ENCODE results near the gene ADAMTS9. TPM values are rescaled to one million over a fixed set of nuclear protein-coding genes. Genes with fewer than 3 reads are reported as not detected.
A peak's percentile ranks its signal among the peaks of the same experiment; 100 is the strongest.

ADAMTS9 gene
- total and polyA plus RNA-seq, 4 donors: 21.8 to 74.5 (median 45.7) TPM

DNA sequence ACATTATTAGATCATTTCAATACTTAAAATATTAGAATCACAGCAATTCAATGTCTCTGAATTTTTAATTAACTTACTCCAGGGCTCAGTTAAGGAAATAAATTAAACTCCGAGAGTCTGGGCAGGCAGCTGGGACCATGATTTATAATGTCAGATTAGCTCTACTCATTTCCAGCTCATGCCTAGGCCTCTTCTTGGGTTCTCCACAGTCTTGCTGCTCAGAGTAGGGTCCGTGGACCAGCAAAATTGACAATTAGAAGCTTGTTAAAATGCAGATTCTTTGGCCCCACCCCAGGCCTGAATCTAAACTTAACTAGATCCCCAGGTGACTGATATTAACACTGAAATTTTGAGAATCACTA lies 28.2 kb downstream of the ADAMTS9 start:
- no peak for DNase-seq (ENCODE audit: low read depth in 4 of 6, low spot score in 6 of 6)
- no peaks in the 10 kb centered on the region for H3K4me1 ChIP-seq (ENCODE audit: control insufficient read depth, insufficient read depth, low read length)
- no peak overlapping the region for H3K27ac ChIP-seq (ENCODE audit: low read depth, low read length)
- WGBS (ENCODE audit: insufficient coverage): 54% methylated on average over 2 of the region's 2 CpGs
- no peak overlapping the region for H3K4me3 ChIP-seq (ENCODE audit: low read depth, low read length)
- no peaks in the 10 kb centered on the region for H3K36me3 ChIP-seq (ENCODE audit: control insufficient read depth, insufficient read depth, low read length)
- no peaks in the 10 kb centered on the region for H3K27me3 ChIP-seq (ENCODE audit: control insufficient read depth, insufficient read depth, low read length)
- H3K9me3 ChIP-seq (ENCODE audit: control insufficient read depth, insufficient read depth, low read length): peaks cover 4% of the 10 kb centered on the region

DNA sequence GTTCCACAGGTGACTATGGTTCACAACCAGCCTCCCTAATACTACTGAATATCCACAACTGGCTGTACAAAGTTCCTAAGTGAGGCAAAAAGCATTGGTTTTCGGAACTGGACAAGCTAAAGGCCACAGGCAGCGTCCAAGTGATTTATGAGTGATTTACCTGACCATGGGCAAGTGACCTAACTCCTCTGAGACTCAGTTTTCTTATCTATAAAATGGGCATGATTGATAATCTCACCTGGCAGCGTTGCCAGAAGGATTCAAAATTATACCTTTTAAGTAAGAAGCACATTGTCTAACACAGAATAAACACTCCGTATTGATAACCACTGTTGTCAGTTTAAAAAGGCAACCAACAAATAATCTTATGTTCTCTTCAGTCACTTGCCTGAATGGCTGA lies 29.8 kb downstream of the ADAMTS9 start:
- Histone ChIP-seq H3K9me3 (ENCODE audit: control insufficient read depth, insufficient read depth, low read length) (peaks cover 4% of the 10 kb centered on the region), H3K36me3 (ENCODE audit: control insufficient read depth, insufficient read depth, low read length) (no peaks in the 10 kb centered on the region), H3K4me3 (ENCODE audit: low read depth, low read length) (no peak overlapping the region), H3K4me1 (ENCODE audit: control insufficient read depth, insufficient read depth, low read length) (no peaks in the 10 kb centered on the region), H3K27me3 (ENCODE audit: control insufficient read depth, insufficient read depth, low read length) (no peaks in the 10 kb centered on the region), H3K27ac (ENCODE audit: low read depth, low read length) (no peak overlapping the region)
- no peak for DNase-seq (ENCODE audit: low read depth in 4 of 6, low spot score in 6 of 6)
- 57% methylated on average over 1 of the region's 4 CpGs for WGBS (ENCODE audit: insufficient coverage)

DNA sequence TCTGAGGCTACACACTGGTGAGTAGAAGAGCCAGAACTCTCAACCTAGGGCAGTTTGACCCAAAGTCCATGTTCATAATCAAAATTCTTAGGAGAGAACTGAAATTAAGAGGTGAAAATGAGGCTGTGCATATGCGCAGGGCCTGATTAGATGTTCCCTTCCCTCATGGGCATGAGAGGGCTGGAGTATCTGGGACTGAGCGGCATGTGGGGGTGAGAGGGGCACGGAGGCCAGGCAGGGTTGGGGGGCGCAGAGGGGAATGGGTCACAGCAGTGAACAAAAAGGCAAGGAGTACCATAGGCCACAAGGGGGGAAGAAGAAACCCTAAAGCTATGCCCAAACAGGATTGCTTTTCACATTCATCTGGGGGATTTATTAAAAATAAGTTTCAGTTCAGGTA lies 31.3 kb downstream of the ADAMTS9 start:
- Histone ChIP-seq H3K27me3 (ENCODE audit: control insufficient read depth, insufficient read depth, low read length) (no peaks in the 10 kb centered on the region), H3K36me3 (ENCODE audit: control insufficient read depth, insufficient read depth, low read length) (no peaks in the 10 kb centered on the region), H3K4me3 (ENCODE audit: low read depth, low read length) (no peak overlapping the region), H3K4me1 (ENCODE audit: control insufficient read depth, insufficient read depth, low read length) (no peaks in the 10 kb centered on the region), H3K9me3 (ENCODE audit: control insufficient read depth, insufficient read depth, low read length) (no peaks in the 10 kb centered on the region), H3K27ac (ENCODE audit: low read depth, low read length) (no peak overlapping the region)
- WGBS (ENCODE audit: insufficient coverage): 100% methylated on average over 1 of the region's 4 CpGs
- no peak for DNase-seq (ENCODE audit: low read depth in 4 of 6, low spot score in 6 of 6)

DNA sequence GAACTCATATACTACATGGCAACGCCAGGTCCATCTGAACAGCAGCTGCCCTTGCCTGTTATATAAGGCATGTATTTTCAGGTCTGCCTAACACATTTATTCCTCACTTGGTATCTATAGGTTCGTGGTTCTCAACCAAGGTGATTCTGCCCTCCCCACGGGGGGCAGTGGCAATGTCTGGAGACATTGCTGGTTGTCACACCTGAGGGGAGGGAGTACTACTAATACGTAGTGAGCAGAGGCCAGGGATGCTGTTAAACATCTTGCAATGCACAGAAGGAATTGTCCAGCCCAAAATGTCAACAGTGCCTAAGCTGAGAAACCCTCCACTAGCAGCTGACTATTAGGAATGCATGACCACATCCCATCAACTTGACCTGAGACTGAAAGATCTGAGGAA lies 32.6 kb downstream of the ADAMTS9 start:
- Histone ChIP-seq H3K4me1 (ENCODE audit: control insufficient read depth, insufficient read depth, low read length) (no peaks in the 10 kb centered on the region), H3K4me3 (ENCODE audit: low read depth, low read length) (no peak overlapping the region), H3K36me3 (ENCODE audit: control insufficient read depth, insufficient read depth, low read length) (peaks cover 3% of the 10 kb centered on the region), H3K9me3 (ENCODE audit: control insufficient read depth, insufficient read depth, low read length) (no peaks in the 10 kb centered on the region), H3K27me3 (ENCODE audit: control insufficient read depth, insufficient read depth, low read length) (no peaks in the 10 kb centered on the region), H3K27ac (ENCODE audit: low read depth, low read length) (no peak overlapping the region)
- no peak for DNase-seq (ENCODE audit: low read depth in 4 of 6, low spot score in 6 of 6)
- no CpG with 5 or more reads among the region's 4 CpGs for WGBS (ENCODE audit: insufficient coverage)

DNA sequence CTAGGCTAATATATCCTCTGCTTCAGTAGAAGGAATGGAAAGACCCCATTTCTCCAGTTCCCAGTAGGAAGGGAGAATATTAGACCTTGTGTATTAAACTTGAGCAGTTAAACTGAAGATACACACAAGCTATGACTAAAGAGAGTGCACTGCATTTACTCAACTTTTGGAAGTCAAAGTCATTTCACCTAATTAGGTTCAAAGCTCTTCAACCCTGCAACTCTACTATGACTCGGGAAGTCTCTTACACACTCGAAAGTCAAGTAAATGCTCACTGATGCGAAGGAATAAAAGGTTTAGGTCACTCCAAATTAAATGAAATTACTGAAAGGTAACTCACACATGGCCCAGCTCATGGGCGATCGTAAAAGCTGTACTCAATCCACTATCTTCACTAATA lies 33.8 kb downstream of the ADAMTS9 start:
- peaks cover 3% of the 10 kb centered on the region for H3K36me3 ChIP-seq (ENCODE audit: control insufficient read depth, insufficient read depth, low read length)
- no peak overlapping the region for H3K27ac ChIP-seq (ENCODE audit: low read depth, low read length)
- WGBS (ENCODE audit: insufficient coverage): 100% methylated on average over 2 of the region's 5 CpGs
- no peak for DNase-seq (ENCODE audit: low read depth in 4 of 6, low spot score in 6 of 6)
- no peaks in the 10 kb centered on the region for H3K4me1 ChIP-seq (ENCODE audit: control insufficient read depth, insufficient read depth, low read length)
- H3K4me3 ChIP-seq (ENCODE audit: low read depth, low read length): no peak overlapping the region
- H3K27me3 ChIP-seq (ENCODE audit: control insufficient read depth, insufficient read depth, low read length): no peaks in the 10 kb centered on the region
- no peaks in the 10 kb centered on the region for H3K9me3 ChIP-seq (ENCODE audit: control insufficient read depth, insufficient read depth, low read length)

DNA sequence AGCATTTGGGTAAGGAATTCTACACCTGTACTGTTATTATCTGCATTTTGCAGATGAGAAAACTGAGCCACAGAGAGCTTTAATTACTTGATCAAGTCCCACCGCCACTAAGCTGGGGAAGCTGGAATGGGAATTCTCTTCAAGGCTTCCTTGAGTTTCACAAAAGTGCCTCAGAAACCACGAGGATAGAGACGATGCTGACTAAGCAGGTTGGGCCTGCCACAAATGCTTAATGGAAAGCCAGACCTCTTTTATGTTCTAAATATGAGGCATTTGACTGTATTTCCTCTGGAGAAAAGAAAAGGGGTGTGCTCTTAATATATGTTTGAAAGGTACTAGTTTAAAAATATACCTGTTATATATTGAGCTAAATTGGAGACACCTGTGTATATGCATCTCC lies 34.7 kb downstream of the ADAMTS9 start:
- no peaks in the 10 kb centered on the region for H3K9me3 ChIP-seq (ENCODE audit: control insufficient read depth, insufficient read depth, low read length)
- H3K4me1 ChIP-seq (ENCODE audit: control insufficient read depth, insufficient read depth, low read length): no peaks in the 10 kb centered on the region
- H3K27me3 ChIP-seq (ENCODE audit: control insufficient read depth, insufficient read depth, low read length): no peaks in the 10 kb centered on the region
- no peak overlapping the region for H3K4me3 ChIP-seq (ENCODE audit: low read depth, low read length)
- no peak for DNase-seq (ENCODE audit: low read depth in 4 of 6, low spot score in 6 of 6)
- H3K27ac ChIP-seq (ENCODE audit: low read depth, low read length): no peak overlapping the region
- WGBS (ENCODE audit: insufficient coverage): 90% methylated on average over 1 of the region's 3 CpGs
- H3K36me3 ChIP-seq (ENCODE audit: control insufficient read depth, insufficient read depth, low read length): peaks cover 3% of the 10 kb centered on the region

DNA sequence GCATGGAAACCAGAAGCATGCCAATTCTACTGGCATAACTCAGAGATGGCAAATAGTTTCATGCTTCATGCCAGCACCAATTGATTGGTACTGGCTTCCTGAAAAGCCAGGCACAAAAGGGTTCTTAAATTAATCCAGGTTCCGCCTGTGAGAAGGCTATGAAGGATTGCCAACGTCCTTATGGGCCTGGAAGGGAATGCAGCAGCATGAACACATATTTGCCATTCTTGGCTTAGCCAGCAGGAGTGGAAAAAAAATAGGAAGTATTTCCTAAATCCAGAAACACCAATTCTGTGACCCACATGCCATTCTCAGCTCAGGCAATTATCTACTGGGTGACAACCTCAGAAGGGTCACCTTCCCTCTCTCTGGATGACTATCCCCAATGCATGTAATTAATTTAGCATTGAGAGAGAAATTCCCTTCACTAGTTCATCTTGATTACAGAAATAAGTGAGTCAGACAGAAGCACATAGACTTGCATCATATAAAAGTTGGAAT lies 36.0 kb downstream of the ADAMTS9 start:
- H3K4me3 ChIP-seq (ENCODE audit: low read depth, low read length): no peak overlapping the region
- peak in 1 of 6 donors; percentile 45 for DNase-seq (ENCODE audit: low read depth in 4 of 6, low spot score in 6 of 6)
- no peaks in the 10 kb centered on the region for H3K27me3 ChIP-seq (ENCODE audit: control insufficient read depth, insufficient read depth, low read length)
- 83% methylated on average over 1 of the region's 2 CpGs for WGBS (ENCODE audit: insufficient coverage)
- H3K27ac ChIP-seq (ENCODE audit: low read depth, low read length): peak overlapping the region; percentile 34
- H3K9me3 ChIP-seq (ENCODE audit: control insufficient read depth, insufficient read depth, low read length): no peaks in the 10 kb centered on the region
- no peaks in the 10 kb centered on the region for H3K4me1 ChIP-seq (ENCODE audit: control insufficient read depth, insufficient read depth, low read length)
- H3K36me3 ChIP-seq (ENCODE audit: control insufficient read depth, insufficient read depth, low read length): peaks cover 3% of the 10 kb centered on the region

DNA sequence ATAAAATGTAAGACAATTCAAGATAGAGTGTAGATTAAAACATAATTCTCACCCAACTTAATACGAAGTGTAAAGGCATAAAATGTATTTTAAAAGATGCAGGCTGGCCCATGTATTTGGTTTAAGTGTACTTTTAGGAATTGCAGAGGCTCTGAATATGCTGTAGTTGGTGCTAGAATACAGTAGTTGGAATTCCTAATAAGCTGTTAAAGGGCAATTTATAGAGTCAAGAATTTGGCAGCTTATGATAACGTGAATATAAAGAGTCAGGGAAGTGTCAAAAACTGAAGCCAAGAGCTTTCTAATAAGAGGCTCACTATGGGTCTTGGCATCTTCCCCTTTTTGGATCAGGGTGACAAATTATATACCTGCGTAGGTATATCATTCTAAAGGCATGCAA lies 36.5 kb downstream of the ADAMTS9 start:
- Histone ChIP-seq H3K9me3 (ENCODE audit: control insufficient read depth, insufficient read depth, low read length) (no peaks in the 10 kb centered on the region), H3K27ac (ENCODE audit: low read depth, low read length) (peak overlapping the region; percentile 34), H3K4me1 (ENCODE audit: control insufficient read depth, insufficient read depth, low read length) (no peaks in the 10 kb centered on the region), H3K27me3 (ENCODE audit: control insufficient read depth, insufficient read depth, low read length) (no peaks in the 10 kb centered on the region), H3K36me3 (ENCODE audit: control insufficient read depth, insufficient read depth, low read length) (peaks cover 3% of the 10 kb centered on the region), H3K4me3 (ENCODE audit: low read depth, low read length) (no peak overlapping the region)
- DNase-seq (ENCODE audit: low read depth in 4 of 6, low spot score in 6 of 6): peak in 2 of 6 donors; percentile 24 to 57
- 69% methylated on average over 2 of the region's 3 CpGs for WGBS (ENCODE audit: insufficient coverage)

DNA sequence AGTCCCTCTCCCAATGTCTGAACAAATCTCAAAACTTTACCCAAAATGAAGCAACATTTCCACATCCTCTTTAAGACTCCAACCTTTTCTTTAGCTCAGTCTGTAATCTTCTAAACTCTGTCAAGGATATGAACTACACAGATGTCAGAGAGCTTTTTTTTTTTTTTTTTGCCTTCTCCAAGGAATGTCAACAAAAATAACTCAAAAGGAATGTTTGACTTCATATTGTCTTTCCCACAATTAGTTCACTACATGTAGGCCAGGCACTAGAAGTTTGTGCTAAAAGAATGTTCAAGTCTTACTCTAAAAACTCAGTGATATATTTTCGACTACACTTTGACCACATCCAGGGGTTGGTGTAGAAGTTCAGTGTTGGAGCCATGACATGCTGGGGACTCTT lies 37.1 kb downstream of the ADAMTS9 start:
- peaks cover 3% of the 10 kb centered on the region for H3K36me3 ChIP-seq (ENCODE audit: control insufficient read depth, insufficient read depth, low read length)
- H3K4me3 ChIP-seq (ENCODE audit: low read depth, low read length): no peak overlapping the region
- H3K9me3 ChIP-seq (ENCODE audit: control insufficient read depth, insufficient read depth, low read length): no peaks in the 10 kb centered on the region
- DNase-seq (ENCODE audit: low read depth in 4 of 6, low spot score in 6 of 6): no peak
- H3K27me3 ChIP-seq (ENCODE audit: control insufficient read depth, insufficient read depth, low read length): no peaks in the 10 kb centered on the region
- no CpG with 5 or more reads among the region's 1 CpG for WGBS (ENCODE audit: insufficient coverage)
- no peaks in the 10 kb centered on the region for H3K4me1 ChIP-seq (ENCODE audit: control insufficient read depth, insufficient read depth, low read length)
- peak overlapping the region; percentile 45 for H3K27ac ChIP-seq (ENCODE audit: low read depth, low read length)

DNA sequence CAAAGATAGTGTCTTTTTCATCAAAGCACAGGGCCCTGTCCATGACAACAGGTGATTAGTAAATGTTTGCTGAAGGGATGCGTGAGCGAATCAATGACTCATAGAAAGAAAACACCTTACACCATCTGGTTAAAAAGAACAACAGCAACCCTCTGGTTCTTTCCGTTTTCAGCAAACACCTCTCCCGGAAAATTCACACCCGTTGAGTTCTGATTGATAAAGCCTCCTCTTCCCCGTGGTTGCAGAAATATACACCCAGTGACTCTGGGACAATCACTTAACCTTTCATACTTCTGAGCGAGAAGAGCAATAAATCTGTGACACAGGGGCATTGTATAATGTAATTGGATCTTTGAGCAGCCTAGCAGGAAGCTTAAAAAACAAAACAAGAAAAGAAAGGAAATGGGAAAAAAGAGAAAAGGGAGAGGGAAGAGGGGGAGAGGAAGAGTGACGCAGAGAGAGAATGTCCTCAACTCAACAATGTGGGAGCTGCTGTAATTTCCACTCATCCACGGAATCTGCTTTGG lies 37.6 kb downstream of the ADAMTS9 start:
- Histone ChIP-seq H3K27ac (ENCODE audit: low read depth, low read length) (peak overlapping the region; percentile 45), H3K27me3 (ENCODE audit: control insufficient read depth, insufficient read depth, low read length) (no peaks in the 10 kb centered on the region), H3K4me1 (ENCODE audit: control insufficient read depth, insufficient read depth, low read length) (no peaks in the 10 kb centered on the region), H3K9me3 (ENCODE audit: control insufficient read depth, insufficient read depth, low read length) (no peaks in the 10 kb centered on the region), H3K4me3 (ENCODE audit: low read depth, low read length) (no peak overlapping the region), H3K36me3 (ENCODE audit: control insufficient read depth, insufficient read depth, low read length) (peaks cover 3% of the 10 kb centered on the region)
- DNase-seq (ENCODE audit: low read depth in 4 of 6, low spot score in 6 of 6): no peak
- 25% methylated on average over 4 of the region's 9 CpGs for WGBS (ENCODE audit: insufficient coverage)
